ENCODE results near the gene SMARCD1.

Gene SMARCD1

GRCh38 chr12:50105913-50106450, 20.8 kb downstream of the SMARCD1 start:
- no peak for DNase-seq

GRCh38 chr12:50106907-50107306, 21.8 kb downstream of the SMARCD1 start:
- no peak for DNase-seq

- DNase-seq = no peak
Measured at GRCh38 chr12:50107416-50108268, 22.5 kb downstream of the SMARCD1 start.

GRCh38 chr12:50109319-50109718, 24.2 kb downstream of the SMARCD1 start:
- DNase-seq = no peak

GRCh38 chr12:50110127-50110761, 25.1 kb downstream of the SMARCD1 start:
- DNase-seq = no peak

GRCh38 chr12:50110762-50111351, 25.7 kb downstream of the SMARCD1 start:
- no peak for DNase-seq

- DNase-seq = no peak
Measured at GRCh38 chr12:50111395-50111692, 26.2 kb downstream of the SMARCD1 start.

GRCh38 chr12:50111693-50112455, 26.7 kb downstream of the SMARCD1 start, which contains the start of gene COX14:
Gene COX14 (plus strand): TSS chr12:50112236. CDS start chr12:50120044, 7,808 bp downstream.
- DNase-seq = peak; percentile 99

GRCh38 chr12:50112456-50113218, 27.5 kb downstream of the SMARCD1 start:
- DNase-seq = no peak

- DNase-seq = no peak
Measured at GRCh38 chr12:50117057-50117622, 32.0 kb downstream of the SMARCD1 start.

- no peak for DNase-seq
Measured at GRCh38 chr12:50119387-50119786, 34.2 kb downstream of the SMARCD1 start.

- no peak for DNase-seq
Measured at GRCh38 chr12:50120521-50120920, 35.4 kb downstream of the SMARCD1 start.

- no peak for DNase-seq
Measured at GRCh38 chr12:50120953-50121352, 35.8 kb downstream of the SMARCD1 start.

- no peak for DNase-seq
Measured at GRCh38 chr12:50121641-50122040, 36.5 kb downstream of the SMARCD1 start.

- DNase-seq = no peak
Measured at GRCh38 chr12:50123203-50123602, 38.1 kb downstream of the SMARCD1 start.

- no peak for DNase-seq
Measured at GRCh38 chr12:50127546-50127945, 42.4 kb downstream of the SMARCD1 start.

GRCh38 chr12:50129290-50129689, 44.1 kb downstream of the SMARCD1 start:
- no peak for DNase-seq

GRCh38 chr12:50132505-50133135, 47.5 kb downstream of the SMARCD1 start:
- peak; percentile 38 for DNase-seq

GRCh38 chr12:50142993-50143392, 57.9 kb downstream of the SMARCD1 start:
- no peak for DNase-seq

- no peak for DNase-seq
Measured at GRCh38 chr12:50145439-50145838, 60.3 kb downstream of the SMARCD1 start.

GRCh38 chr12:50147281-50147680, 62.1 kb downstream of the SMARCD1 start:
- DNase-seq = no peak
